ENCODE data around the gene COX5B. TPM values are rescaled to one million over a fixed set of nuclear protein-coding genes. Genes with fewer than 3 reads are reported as not detected.
"Not testable (repeated sequence)": the region's sequence is repeated elsewhere in the genome, so short reads cannot be mapped to it uniquely, and the experiment has no call there.

The COX5B gene
- total and polyA plus RNA-seq, 12 donors = 198 to 1,683 (median 390) TPM

GRCh38 chr2:97677480-97677879 is 31.6 kb downstream of the COX5B start:
- no peak for DNase-seq
- no peaks in the 10 kb centered on the region for H3K36me3 ChIP-seq (replicated peaks in 1 of 2)
- 82 to 98% (median 91%) methylated on average over 2 of the region's 2 CpGs for WGBS, 4 donors
- H3K4me1 ChIP-seq (replicated peaks in 1 of 2) = no peaks in the 10 kb centered on the region
- H3K27me3 ChIP-seq = no peaks in the 10 kb centered on the region
- H3K9me3 ChIP-seq (replicated peaks in 1 of 3) = no peaks in the 10 kb centered on the region
- intact Hi-C loops (cut with DNase I) = no loop called here
- no peak overlapping the region for H3K27ac ChIP-seq
- no peak overlapping the region for H3K4me3 ChIP-seq
- TF ChIP-seq, protein P1, sequence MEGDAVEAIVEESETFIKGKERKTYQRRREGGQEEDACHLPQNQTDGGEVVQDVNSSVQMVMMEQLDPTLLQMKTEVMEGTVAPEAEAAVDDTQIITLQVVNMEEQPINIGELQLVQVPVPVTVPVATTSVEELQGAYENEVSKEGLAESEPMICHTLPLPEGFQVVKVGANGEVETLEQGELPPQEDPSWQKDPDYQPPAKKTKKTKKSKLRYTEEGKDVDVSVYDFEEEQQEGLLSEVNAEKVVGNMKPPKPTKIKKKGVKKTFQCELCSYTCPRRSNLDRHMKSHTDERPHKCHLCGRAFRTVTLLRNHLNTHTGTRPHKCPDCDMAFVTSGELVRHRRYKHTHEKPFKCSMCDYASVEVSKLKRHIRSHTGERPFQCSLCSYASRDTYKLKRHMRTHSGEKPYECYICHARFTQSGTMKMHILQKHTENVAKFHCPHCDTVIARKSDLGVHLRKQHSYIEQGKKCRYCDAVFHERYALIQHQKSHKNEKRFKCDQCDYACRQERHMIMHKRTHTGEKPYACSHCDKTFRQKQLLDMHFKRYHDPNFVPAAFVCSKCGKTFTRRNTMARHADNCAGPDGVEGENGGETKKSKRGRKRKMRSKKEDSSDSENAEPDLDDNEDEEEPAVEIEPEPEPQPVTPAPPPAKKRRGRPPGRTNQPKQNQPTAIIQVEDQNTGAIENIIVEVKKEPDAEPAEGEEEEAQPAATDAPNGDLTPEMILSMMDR (IDR thresholded peaks at IDR 0.05) = no peak
- no peak for TF ChIP-seq POLR2A (IDR thresholded peaks at IDR 0.05)

DNA sequence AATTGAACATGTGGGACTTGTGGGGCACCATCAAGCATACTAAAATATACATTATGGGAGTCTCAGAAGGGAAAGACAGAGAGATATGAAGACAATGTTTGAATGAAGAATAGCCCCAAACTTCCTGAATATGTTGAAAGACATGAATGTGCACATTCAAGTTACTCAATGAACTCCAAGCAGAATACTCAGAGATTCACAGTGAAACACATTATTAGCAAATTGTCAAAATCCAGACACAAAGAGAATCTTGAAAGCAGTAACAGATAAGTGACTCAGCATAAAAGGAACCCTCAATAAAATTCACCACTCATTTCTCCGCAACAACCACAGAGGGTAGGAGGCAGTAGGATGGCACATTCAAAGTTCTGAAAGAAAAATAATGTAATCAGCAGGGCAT is 32.4 kb downstream of the COX5B start:
- intact Hi-C loops (cut with DNase I) = no loop called here
- H3K4me1 ChIP-seq (replicated peaks in 1 of 2) = no peaks in the 10 kb centered on the region
- no peak overlapping the region for H3K4me3 ChIP-seq
- TF ChIP-seq POLR2A (IDR thresholded peaks at IDR 0.05) = no peak
- TF ChIP-seq, protein P1 (IDR thresholded peaks at IDR 0.05) = no peak
- no peaks in the 10 kb centered on the region for H3K9me3 ChIP-seq (replicated peaks in 1 of 3)
- no peaks in the 10 kb centered on the region for H3K36me3 ChIP-seq (replicated peaks in 1 of 2)
- H3K27me3 ChIP-seq = no peaks in the 10 kb centered on the region
- no peak for DNase-seq
- 89 to 100% (median 94%) methylated on average over 1 of the region's 1 CpG for WGBS, 4 donors
- H3K27ac ChIP-seq = no peak overlapping the region

DNA sequence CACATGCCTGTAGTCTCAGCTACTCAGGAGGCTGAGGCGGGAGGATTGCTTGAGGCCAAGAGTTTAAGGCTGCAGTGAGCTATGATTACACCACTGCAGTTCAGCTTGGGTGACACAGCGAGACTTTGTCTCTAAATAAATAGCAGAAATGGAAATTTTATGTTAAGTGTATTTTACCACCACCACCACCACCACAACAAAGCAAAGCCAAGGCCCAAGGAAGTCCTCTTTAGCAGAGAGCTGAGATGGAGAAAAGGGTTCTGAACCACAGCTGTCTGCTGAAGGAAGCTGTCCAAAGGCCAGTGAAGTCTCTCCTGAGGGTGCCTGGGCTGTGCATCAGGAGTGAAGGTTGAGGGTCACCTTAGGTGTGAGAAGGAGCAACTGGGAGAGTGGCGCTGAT is 41.4 kb downstream of the COX5B start:
- H3K4me3 ChIP-seq; DNase-seq; H3K4me1 ChIP-seq (replicated peaks in 1 of 2); H3K9me3 ChIP-seq (replicated peaks in 1 of 3); H3K36me3 ChIP-seq (replicated peaks in 1 of 2); H3K27ac ChIP-seq; H3K27me3 ChIP-seq: not testable (repeated sequence)
- 95 to 100% (median 96%) methylated on average over 2 of the region's 3 CpGs for WGBS, 4 donors
- intact Hi-C loops (cut with DNase I) = loop anchor here in 1 of 2 donors (10.0 kb wide), 1 partner anchor 1622 kb away; no protein-coding TSS in a partner anchor

DNA sequence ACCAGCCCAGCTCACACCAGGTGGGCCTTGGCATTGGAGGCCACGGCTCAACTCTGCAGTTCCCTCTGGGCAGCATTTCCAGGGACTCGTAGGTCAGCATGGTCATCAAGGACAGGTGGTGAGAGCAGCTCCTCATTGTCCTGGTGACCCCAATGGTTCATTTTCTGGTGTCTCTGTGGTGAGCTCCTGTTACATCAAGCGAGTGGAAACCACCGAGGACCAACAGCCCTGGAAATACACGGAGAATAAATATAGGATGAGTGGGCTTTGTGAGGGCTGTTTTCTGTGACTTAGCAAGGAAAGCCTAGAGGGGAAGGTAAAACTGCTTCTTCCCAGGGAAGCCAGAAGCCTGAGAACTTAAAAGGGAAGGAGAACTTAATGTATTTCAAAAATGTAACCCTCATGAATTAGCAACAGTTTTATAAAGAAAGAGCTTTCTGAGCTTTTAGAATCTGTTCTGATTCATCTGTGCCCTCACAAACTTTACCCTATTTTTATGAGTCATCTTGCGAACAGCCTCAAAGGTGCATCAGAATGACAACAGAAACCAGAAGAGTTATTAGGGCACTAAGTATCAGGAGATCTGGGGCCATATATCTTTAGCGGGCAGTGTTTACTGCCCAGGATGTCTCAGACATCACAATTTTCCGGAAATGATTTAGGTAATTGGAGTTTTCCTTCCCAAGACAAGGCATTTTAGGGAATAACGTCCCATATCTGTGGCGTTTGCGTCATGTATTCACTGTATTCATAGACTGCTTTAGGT is 42.4 kb downstream of the COX5B start:
- Histone ChIP-seq H3K36me3 (replicated peaks in 1 of 2) (no peaks in the 10 kb centered on the region), H3K9me3 (replicated peaks in 1 of 3) (no peaks in the 10 kb centered on the region), H3K4me3 (no peak overlapping the region), H3K27ac (no peak overlapping the region), H3K4me1 (replicated peaks in 1 of 2) (no peaks in the 10 kb centered on the region), H3K27me3 (no peaks in the 10 kb centered on the region)
- DNase-seq = no peak
- no peak for TF ChIP-seq POLR2A (IDR thresholded peaks at IDR 0.05)
- TF ChIP-seq, protein P1 (IDR thresholded peaks at IDR 0.05) = no peak
- WGBS, 4 donors = 86 to 92% (median 89%) methylated on average over 9 to 11 of the region's 11 CpGs
- intact Hi-C loops (cut with DNase I) = loop anchor here in 1 of 2 donors (10.0 kb wide), 1 partner anchor 1623 kb away; no protein-coding TSS in a partner anchor

DNA sequence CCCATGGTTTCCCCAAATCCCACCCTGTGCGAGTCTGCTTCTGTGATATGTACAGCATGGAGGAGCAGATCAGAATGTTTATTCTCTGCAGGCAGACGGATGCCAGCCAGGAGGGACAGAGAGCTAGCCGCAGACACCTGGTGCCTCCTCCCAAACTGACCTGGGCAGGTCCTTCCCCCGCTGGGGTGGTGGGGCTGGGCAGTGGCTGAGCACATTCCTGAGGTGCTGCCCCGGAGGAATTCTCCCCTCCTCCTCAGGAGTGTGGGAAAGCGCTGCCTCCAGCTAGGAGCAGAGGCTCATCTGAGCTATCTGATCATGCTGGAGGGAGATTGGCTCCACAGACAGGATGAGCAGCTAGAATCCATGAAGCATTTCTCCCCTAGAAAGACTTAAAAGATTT is 45.3 kb downstream of the COX5B start:
- Histone ChIP-seq H3K36me3 (replicated peaks in 1 of 2) (no peaks in the 10 kb centered on the region), H3K27me3 (no peaks in the 10 kb centered on the region), H3K4me3 (no peak overlapping the region), H3K4me1 (replicated peaks in 1 of 2) (no peaks in the 10 kb centered on the region), H3K27ac (no peak overlapping the region), H3K9me3 (replicated peaks in 1 of 3) (no peaks in the 10 kb centered on the region)
- no peak for TF ChIP-seq POLR2A (IDR thresholded peaks at IDR 0.05)
- TF ChIP-seq, protein P1 (IDR thresholded peaks at IDR 0.05) = no peak
- no peak for DNase-seq
- 68 to 79% (median 76%) methylated on average over 4 to 6 of the region's 6 CpGs for WGBS, 4 donors
- intact Hi-C loops (cut with DNase I) = loop anchor here in 1 of 2 donors (10.0 kb wide), 1 partner anchor 96 kb away; no protein-coding TSS in a partner anchor

All from adrenal gland (tissue), 12 donors.